RWPE2 (cell line): ENCODE data around the gene PLPP3.

ENCODE experiments used
- ATAC-seq: fragments of 200-7000 bp; cut with Tn5 transposase; 3 replicates; pipeline ENCODE4 v1.9.1; 2021; ENCODE audit warnings: low read depth
- DNase-seq: peaks from one replicate; pipeline ENCODE4 v3.0.0-alpha.2; 2020; ENCODE audit warnings: low spot score
- H3K27ac ChIP-seq: fragments of 450-650 bp; 2 replicates; pipeline ENCODE4 v1.5.1; 2017; ENCODE audit warnings: mild to moderate bottlenecking; ENCODE audit not compliant: poor library complexity, severe bottlenecking
- H3K27me3 ChIP-seq: fragments of 250-450 bp; sonication (Bioruptor Pico); 2 replicates; pipeline ENCODE4 v1.5.1; 2021; ENCODE audit warnings: mild to moderate bottlenecking, moderate library complexity; ENCODE audit not compliant: insufficient read depth, poor library complexity, severe bottlenecking
- H3K36me3 ChIP-seq: fragments of 250-450 bp; sonication (Bioruptor Pico); 2 replicates; pipeline ENCODE4 v1.5.1; 2020; ENCODE audit warnings: low read depth, mild to moderate bottlenecking, moderate library complexity
- H3K4me1 ChIP-seq: fragments of 250-450 bp; sonication (Bioruptor Pico); 2 replicates; pipeline ENCODE4 v1.5.1; 2021; ENCODE audit warnings: mild to moderate bottlenecking, moderate library complexity; ENCODE audit not compliant: insufficient read depth, poor library complexity, severe bottlenecking
- H3K4me3 ChIP-seq: fragments of 250-450 bp; sonication (Bioruptor Pico); 2 replicates; pipeline ENCODE4 v1.5.1; 2021; ENCODE audit warnings: mild to moderate bottlenecking, moderate library complexity; ENCODE audit not compliant: severe bottlenecking
- H3K9me3 ChIP-seq: fragments of 250-450 bp; sonication (Bioruptor Pico); 2 replicates; pipeline ENCODE4 v1.5.1; 2021; ENCODE audit warnings: mild to moderate bottlenecking, moderate library complexity; ENCODE audit not compliant: severe bottlenecking
- TF ChIP-seq, protein P1 (sequence below): fragments of 450-650 bp; IDR thresholded peaks from one replicate; pipeline ENCODE4 v1.5.1; 2017; ENCODE audit warnings: mild to moderate bottlenecking, moderate library complexity; ENCODE audit not compliant: poor library complexity, severe bottlenecking

Gene PLPP3

GRCh38 chr1:56452027-56453011 lies 127.0 kb downstream of the PLPP3 start:
- no peaks in the 10 kb centered on the region for H3K36me3 ChIP-seq
- H3K27ac ChIP-seq = no peak overlapping the region
- H3K9me3 ChIP-seq = no peaks in the 10 kb centered on the region
- ATAC-seq (no peak), DNase-seq (no peak)
- no peaks in the 10 kb centered on the region for H3K4me1 ChIP-seq
- H3K4me3 ChIP-seq = no peak overlapping the region
- no peaks in the 10 kb centered on the region for H3K27me3 ChIP-seq
- TF ChIP-seq, protein P1, sequence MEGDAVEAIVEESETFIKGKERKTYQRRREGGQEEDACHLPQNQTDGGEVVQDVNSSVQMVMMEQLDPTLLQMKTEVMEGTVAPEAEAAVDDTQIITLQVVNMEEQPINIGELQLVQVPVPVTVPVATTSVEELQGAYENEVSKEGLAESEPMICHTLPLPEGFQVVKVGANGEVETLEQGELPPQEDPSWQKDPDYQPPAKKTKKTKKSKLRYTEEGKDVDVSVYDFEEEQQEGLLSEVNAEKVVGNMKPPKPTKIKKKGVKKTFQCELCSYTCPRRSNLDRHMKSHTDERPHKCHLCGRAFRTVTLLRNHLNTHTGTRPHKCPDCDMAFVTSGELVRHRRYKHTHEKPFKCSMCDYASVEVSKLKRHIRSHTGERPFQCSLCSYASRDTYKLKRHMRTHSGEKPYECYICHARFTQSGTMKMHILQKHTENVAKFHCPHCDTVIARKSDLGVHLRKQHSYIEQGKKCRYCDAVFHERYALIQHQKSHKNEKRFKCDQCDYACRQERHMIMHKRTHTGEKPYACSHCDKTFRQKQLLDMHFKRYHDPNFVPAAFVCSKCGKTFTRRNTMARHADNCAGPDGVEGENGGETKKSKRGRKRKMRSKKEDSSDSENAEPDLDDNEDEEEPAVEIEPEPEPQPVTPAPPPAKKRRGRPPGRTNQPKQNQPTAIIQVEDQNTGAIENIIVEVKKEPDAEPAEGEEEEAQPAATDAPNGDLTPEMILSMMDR = no peak

DNA sequence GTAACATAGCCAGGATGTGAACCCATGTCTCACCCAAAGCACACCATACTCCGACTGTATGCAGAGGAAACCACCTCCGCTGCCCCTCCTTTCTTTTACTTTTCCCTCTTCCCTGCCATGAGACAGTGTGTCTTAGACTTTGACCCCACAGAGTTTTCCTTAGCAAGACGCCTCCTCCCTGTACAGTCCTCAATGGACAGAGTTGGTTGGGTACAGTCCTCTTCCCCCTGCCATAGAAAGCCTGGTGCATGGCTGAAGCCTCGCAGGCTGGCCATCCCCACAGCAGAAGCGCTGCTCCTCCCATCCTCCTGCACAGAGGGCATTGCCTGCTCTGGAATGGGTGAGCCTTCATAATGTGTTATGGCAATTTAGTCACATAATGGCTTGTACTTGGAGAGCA lies 127.9 kb downstream of the PLPP3 start:
- DNase-seq = no peak

GRCh38 chr1:56450004-56450666 lies 129.2 kb downstream of the PLPP3 start:
- Histone ChIP-seq H3K36me3 (no peaks in the 10 kb centered on the region), H3K4me3 (no peak overlapping the region), H3K9me3 (no peaks in the 10 kb centered on the region), H3K27ac (no peak overlapping the region), H3K27me3 (no peaks in the 10 kb centered on the region), H3K4me1 (no peaks in the 10 kb centered on the region)
- no peak for DNase-seq
- TF ChIP-seq, protein P1 = no peak
- no peak for ATAC-seq

More for the DNA sequence above, 127.9 kb downstream of the PLPP3 start:
- Histone ChIP-seq H3K4me1 (no peaks in the 10 kb centered on the region), H3K27ac (no peak overlapping the region), H3K9me3 (no peaks in the 10 kb centered on the region), H3K27me3 (no peaks in the 10 kb centered on the region), H3K4me3 (no peak overlapping the region), H3K36me3 (no peaks in the 10 kb centered on the region)
- TF ChIP-seq, protein P1 = no peak
- ATAC-seq = no peak

GRCh38 chr1:56448529-56449300 lies 130.6 kb downstream of the PLPP3 start:
- H3K27ac ChIP-seq = no peak overlapping the region
- DNase-seq (no peak), ATAC-seq (peak; percentile 51; the same call in 1 of the 3 replicates)
- no peaks in the 10 kb centered on the region for H3K9me3 ChIP-seq
- H3K36me3 ChIP-seq = no peaks in the 10 kb centered on the region
- TF ChIP-seq, protein P1 = no peak
- H3K27me3 ChIP-seq = no peaks in the 10 kb centered on the region
- no peaks in the 10 kb centered on the region for H3K4me1 ChIP-seq
- H3K4me3 ChIP-seq = no peak overlapping the region
